Medulla oblongata (tissue), 1 donor: ENCODE results near the gene KIF6.

Source experiments
- DNase-seq: peaks from one replicate; pipeline ENCODE4 v3.0.0-alpha.2; 2015; ENCODE audit errors: extremely low spot score

The KIF6 gene

DNA sequence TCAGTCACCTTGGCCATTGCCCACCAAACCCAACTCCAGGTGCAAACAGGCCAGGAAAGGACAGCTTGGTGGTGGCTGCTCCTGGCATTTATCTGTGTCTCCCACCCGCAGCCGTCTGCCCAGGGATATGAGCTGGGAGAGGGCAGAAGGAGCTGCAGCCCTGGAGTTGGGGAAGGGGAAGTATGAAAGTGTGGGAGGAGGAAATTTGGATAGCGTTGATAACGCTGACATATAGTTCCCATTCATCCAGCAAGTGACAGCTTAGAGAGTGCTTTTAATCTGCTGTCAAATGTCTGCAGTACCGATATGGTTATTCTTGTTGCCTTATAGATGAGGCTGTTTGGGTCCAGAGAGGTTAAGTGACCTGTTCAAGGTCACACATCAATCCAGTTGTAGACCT is 403.4 kb downstream of the KIF6 start:
- no peak for DNase-seq

DNA sequence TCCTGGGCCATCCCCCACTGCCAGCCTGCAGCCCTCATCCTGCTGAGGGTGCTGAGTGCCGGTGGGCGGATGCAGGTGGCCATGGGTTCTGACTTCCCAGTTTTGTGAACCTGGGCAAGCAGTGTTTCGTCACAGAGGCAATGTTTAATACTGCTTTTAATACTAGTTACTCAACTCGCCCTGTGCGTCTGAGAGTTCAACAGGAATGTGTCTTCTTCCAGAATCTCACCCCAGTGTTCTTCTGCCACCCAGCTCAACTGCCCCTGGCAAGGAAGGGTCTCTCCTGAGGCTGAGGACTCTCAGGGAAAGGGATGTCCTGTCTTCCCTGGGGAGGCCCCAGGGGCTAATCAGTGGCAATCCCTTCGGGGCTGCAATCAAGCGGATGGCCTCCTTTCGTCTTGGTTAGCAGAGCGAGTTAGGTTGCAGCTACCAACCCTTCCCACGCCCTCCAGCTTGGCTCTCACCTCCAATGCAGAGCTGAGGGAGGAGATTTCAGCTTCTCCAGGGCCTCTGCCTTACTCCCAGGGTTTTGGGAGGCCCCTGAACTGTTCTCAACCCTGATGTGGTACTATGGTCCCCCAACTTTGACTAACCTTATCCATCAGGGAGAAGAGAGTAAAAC is 404.7 kb downstream of the KIF6 start:
- DNase-seq = no peak

GRCh38 chr6:39319621-39320362 is 405.4 kb downstream of the KIF6 start:
- DNase-seq = no peak

- no peak for DNase-seq
Observed at GRCh38 chr6:39317256-39317655, 408.0 kb downstream of the KIF6 start.

- DNase-seq = no peak
Observed at GRCh38 chr6:39314273-39314795, 410.9 kb downstream of the KIF6 start, which contains the start of gene KCNK17. TSS of gene KCNK17 (minus strand) at chr6:39314419. CDS start at chr6:39314320, 99 bp downstream.

DNA sequence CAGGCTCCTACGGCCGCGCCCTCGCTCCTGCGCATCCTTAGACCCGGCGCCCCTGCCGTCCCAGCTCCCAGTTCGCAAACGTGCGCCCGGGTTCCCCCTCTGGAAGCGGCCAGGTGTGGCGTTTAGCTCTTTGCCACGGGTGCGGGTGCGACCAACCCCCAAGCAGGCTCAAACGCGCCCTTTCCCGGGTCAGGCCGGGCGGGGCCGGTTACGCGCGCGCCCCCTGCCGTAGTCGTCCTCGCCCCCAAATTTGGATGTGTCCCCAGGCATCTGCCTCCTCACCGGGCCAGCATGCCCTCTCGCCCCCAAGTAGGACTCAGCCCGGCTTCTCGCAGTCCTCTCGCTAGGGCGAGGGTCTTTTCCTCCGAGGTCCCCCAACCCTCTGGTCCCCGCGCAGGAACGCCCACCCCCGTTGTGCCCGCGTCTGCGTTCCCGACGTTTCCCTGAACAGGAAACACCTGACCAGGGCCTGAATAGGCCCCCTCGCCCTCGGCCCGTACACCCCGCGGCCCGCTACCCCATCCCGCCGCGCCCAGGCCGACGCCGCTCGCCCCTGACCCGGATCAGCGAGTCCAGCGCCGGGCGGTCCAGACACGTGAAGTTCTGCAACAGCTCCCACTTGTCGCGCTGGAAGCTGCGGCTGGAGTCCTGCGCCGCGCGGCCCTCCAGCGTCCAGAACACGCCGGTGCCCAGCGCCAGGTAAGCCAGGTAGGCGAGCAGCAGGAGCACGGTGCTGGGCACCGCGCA is 411.5 kb downstream of the KIF6 start:
- DNase-seq = no peak

- DNase-seq = no peak
Observed at GRCh38 chr6:39312912-39313525, 412.2 kb downstream of the KIF6 start.

GRCh38 chr6:39310542-39310941 is 414.7 kb downstream of the KIF6 start:
- DNase-seq = no peak

- DNase-seq = peak; percentile 87
Observed at GRCh38 chr6:39309942-39310531, 415.2 kb downstream of the KIF6 start.

GRCh38 chr6:39307462-39307861 is 417.7 kb downstream of the KIF6 start:
- no peak for DNase-seq

GRCh38 chr6:39304951-39305350 is 420.3 kb downstream of the KIF6 start:
- DNase-seq = no peak

GRCh38 chr6:39303425-39304153 is 421.6 kb downstream of the KIF6 start:
- DNase-seq = no peak

- DNase-seq = peak; percentile 83
Observed at GRCh38 chr6:39302669-39303424, 422.4 kb downstream of the KIF6 start.

DNA sequence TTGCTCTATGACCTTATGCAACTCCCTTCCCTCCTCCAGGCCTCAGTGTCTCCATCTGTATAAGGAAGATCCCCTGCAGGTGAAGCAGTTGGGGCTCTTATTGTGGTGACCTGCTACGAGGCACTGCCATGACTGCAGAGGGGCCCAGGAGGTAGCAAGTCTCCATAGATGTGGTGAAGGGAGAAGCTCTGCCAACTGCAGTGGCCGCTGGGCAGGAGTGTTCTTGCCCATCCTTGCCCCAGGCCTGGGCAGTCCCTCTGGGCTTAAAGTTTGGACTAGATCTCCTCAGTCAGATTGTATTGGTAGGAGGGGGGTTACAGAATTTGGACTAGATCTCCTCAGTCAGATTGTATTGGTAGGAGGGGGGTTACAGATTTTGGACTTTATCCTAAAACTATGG is 423.2 kb downstream of the KIF6 start:
- no peak for DNase-seq

DNA sequence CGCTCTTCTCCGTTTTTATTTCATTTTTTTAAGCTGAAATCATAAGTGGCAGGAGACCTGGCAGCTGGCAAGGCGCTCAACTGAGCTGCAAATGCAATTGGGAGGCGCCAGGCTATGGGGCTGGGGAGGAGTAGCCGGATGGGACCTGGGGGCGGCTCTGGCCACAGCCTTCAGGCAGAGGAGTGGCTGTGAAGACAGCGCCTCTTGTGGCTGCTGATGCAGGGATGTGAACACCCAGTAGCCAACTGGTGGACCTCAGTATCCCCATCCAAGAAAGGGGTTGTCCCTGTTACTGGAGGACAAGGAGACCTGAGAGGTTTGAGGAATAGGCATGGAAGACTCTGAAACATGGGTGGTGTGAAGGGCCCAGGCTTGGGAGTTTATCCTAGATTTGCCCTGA is 423.6 kb downstream of the KIF6 start:
- DNase-seq = no peak

- DNase-seq = peak; percentile 68
Observed at GRCh38 chr6:39300739-39301138, 424.5 kb downstream of the KIF6 start.

GRCh38 chr6:39298061-39298460 is 427.1 kb downstream of the KIF6 start:
- no peak for DNase-seq

DNA sequence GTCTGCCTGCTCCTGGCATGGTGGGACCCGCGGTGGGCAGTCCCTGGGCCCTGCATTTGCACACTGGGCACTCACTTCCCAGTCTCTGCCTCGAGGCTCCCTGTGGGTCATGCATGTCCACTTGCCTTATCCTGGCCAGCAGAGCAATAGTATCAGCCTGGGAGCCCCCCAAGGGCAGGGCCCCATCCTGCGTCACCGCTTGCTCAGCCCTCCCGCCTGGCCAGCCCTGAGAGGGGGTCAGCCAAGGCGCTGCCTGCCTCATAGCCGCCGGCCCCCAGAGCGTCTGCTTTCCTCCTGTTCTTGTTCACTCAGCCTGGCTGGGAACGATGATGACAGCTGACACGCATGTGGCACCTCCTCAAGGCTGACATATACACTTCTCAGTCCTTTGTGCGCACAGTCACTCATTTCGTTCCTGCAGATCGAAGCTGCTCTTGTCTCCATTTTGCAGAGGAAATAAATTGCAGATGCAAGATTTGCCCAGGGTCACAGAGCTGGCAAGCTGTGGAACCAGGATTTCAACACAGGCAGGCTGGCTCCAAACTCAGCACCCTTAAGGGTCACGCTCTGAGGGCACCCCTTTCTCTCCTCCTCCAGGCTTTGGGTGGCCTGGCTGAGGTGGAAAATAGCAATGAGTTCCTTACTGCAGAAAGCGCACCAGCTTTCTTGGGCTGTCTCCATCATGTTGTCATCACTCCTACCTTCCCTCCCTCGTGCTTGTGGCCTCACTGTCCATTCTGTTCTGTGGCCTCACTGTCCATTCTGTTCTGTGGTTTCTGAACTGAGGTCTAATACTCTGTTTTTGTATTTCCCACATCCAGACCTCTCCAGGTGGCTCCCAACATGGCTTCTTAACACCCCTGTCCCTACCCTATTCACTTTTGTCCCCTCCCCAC is 428.2 kb downstream of the KIF6 start:
- no peak for DNase-seq

DNA sequence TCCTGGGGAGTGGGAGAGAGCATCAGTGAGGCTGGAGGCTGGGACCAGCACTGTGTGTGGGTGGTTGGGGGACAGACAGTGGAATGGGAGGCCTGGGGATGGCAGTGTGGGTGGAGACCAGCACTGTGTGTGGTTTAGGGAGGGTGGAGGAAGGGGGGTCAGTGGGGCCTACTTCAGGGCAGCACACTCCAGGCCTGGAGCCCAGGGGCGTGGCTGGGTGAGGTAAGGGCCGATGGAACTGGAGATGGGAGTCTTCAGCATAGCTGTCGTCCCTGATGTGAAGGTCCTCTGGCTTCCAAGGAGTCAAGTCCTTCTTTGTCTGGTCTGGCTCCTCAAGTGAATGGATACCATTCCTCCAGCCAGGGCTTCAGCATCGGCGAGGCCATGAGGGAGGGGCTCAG is 429.6 kb downstream of the KIF6 start:
- no peak for DNase-seq
